GM19438 (cell line): Measurements from ENCODE around the gene GFOD1.
A peak's percentile ranks its signal among the peaks of the same experiment; 100 is the strongest.
"Not testable (repeated sequence)": the region's sequence is repeated elsewhere in the genome, so short reads cannot be mapped to it uniquely, and the experiment has no call there.

Source experiments
- ATAC-seq: cut with Tn5 transposase; IDR thresholded peaks from one replicate; pipeline ENCODE4 v1.9.1; 2021; ENCODE audit warnings: low read depth; ENCODE audit not compliant: unreplicated experiment

Gene GFOD1

GRCh38 chr6:13338038-13338437 is 149.4 kb downstream of the GFOD1 start:
- ATAC-seq = no peak

- no peak for ATAC-seq
Measured at GRCh38 chr6:13336553-13336952, 150.8 kb downstream of the GFOD1 start.

- no peak for ATAC-seq
Measured at GRCh38 chr6:13334953-13335352, 152.4 kb downstream of the GFOD1 start.

GRCh38 chr6:13332349-13332706 is 155.1 kb downstream of the GFOD1 start:
- ATAC-seq = no peak

GRCh38 chr6:13331516-13332348 is 155.7 kb downstream of the GFOD1 start:
- ATAC-seq = no peak

GRCh38 chr6:13328875-13329183 is 158.6 kb downstream of the GFOD1 start:
- ATAC-seq = no peak

GRCh38 chr6:13328076-13328874 is 159.1 kb downstream of the GFOD1 start, which contains the start of gene TBC1D7:
Gene TBC1D7 (minus strand): TSS chr6:13328537. CDS start chr6:13326898, 1,639 bp downstream.
- peak; percentile 86 for ATAC-seq

- ATAC-seq = peak; percentile 8
Measured at GRCh38 chr6:13327691-13328075, 159.7 kb downstream of the GFOD1 start.

GRCh38 chr6:13326031-13326586 is 161.3 kb downstream of the GFOD1 start:
- ATAC-seq = not testable (repeated sequence)

- no peak for ATAC-seq
Measured at GRCh38 chr6:13319891-13320564, 167.4 kb downstream of the GFOD1 start.

GRCh38 chr6:13318821-13319220 is 168.6 kb downstream of the GFOD1 start:
- no peak for ATAC-seq

- ATAC-seq = no peak
Measured at GRCh38 chr6:13315896-13316295, 171.5 kb downstream of the GFOD1 start.

- no peak for ATAC-seq
Measured at GRCh38 chr6:13314806-13315205, 172.6 kb downstream of the GFOD1 start.

GRCh38 chr6:13311155-13311554 is 176.2 kb downstream of the GFOD1 start:
- no peak for ATAC-seq

- no peak for ATAC-seq
Measured at GRCh38 chr6:13308332-13308731, 179.1 kb downstream of the GFOD1 start.
